D721Med (cell line): ENCODE measurements around the gene POGLUT2.

Experiments used
- DNase-seq: peaks from one replicate; pipeline ENCODE4 v3.0.0; 2011; ENCODE audit warnings: low spot score; ENCODE audit not compliant: insufficient read length
- FAIRE-seq: peaks from 2 replicates; lab custom pipeline; 2011; peaks lifted over from hg19 to GRCh38; lab: Jason Lieb, UNC
- CTCF ChIP-seq: IDR thresholded peaks from 2 replicates; pipeline ENCODE4 v1.5.1; 2012; ENCODE audit warnings: mild to moderate bottlenecking, control low read depth; ENCODE audit not compliant: insufficient read depth; ENCODE audit errors: missing control alignments

The POGLUT2 gene

GRCh38 chr13:102742506-102742905, 56.3 kb downstream of the POGLUT2 start:
- TF ChIP-seq CTCF, result no peak
- FAIRE-seq (no peak), DNase-seq (no peak)

- no peak for TF ChIP-seq CTCF
- DNase-seq (no peak), FAIRE-seq (no peak)
Observed at GRCh38 chr13:102742101-102742500, 56.7 kb downstream of the POGLUT2 start.
